ENCODE data around the gene CDH2.

CDH2 gene

DNA sequence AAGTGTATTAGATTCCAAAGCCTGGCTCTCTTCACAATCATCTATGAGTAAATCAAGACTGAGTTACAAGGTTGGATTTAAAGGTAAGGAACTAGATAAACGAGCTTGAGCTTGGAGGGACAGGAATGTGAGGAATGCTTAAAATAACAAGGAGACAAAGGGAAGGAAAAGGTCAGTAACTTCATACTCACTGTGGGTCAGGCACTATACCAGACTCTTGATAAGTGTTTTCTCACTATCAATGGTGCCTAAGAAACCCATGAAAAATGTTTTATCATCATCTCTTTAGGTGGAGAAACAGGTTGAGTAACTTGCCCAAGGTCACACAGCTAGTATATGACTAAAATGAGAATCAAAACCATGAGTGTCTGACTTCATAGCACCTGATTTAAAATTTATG is 212.1 kb downstream of the CDH2 start:
- H3K4me3 ChIP-seq (ENCODE audit: insufficient read length, low read depth) = no peak overlapping the region
- no peaks in the 10 kb centered on the region for H3K36me3 ChIP-seq (ENCODE audit: insufficient read depth, insufficient read length, low read length)
- no peaks in the 10 kb centered on the region for H3K4me1 ChIP-seq (ENCODE audit: insufficient read depth, insufficient read length)
- no peak for TF ChIP-seq YY1 (IDR thresholded peaks at IDR 0.05; ENCODE audit: insufficient read depth, insufficient read length)
- no peak for TF ChIP-seq ZNF274 (IDR thresholded peaks at IDR 0.05; ENCODE audit: low read depth, low read length)
- no peaks in the 10 kb centered on the region for H3K9me3 ChIP-seq (ENCODE audit: insufficient read depth, low read length)
- no peaks in the 10 kb centered on the region for H3K27me3 ChIP-seq (ENCODE audit: insufficient read depth, insufficient read length)
- DNase-seq (ENCODE audit: low read depth, low spot score) = no peak
- H3K9ac ChIP-seq (ENCODE audit: insufficient read length, low read depth) = no peak overlapping the region

DNA sequence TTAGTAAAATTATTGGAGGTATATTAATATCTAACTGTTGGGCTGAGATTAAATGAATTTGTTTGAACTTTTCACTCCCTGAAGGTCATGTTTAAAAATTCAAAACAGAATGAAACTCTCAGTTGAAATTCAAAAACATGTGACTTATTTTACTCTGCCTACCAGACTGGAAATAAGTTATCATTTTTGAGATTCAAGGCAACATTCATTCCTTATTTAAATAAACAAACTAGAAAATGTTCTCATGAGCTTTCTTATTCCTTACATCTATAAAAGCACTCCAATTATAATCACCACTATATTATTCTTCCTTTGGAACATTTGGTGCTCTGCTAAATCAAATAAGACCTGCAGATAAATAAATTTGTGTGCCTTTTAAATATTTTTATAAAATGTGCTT is 217.8 kb downstream of the CDH2 start:
- Histone ChIP-seq H3K4me1 (ENCODE audit: insufficient read depth, insufficient read length) (no peaks in the 10 kb centered on the region), H3K4me3 (ENCODE audit: insufficient read length, low read depth) (no peak overlapping the region), H3K9ac (ENCODE audit: insufficient read length, low read depth) (no peak overlapping the region), H3K27me3 (ENCODE audit: insufficient read depth, insufficient read length) (no peaks in the 10 kb centered on the region), H3K36me3 (ENCODE audit: insufficient read depth, insufficient read length, low read length) (no peaks in the 10 kb centered on the region), H3K9me3 (ENCODE audit: insufficient read depth, low read length) (no peaks in the 10 kb centered on the region)
- DNase-seq (ENCODE audit: low read depth, low spot score) = no peak
- no peak for TF ChIP-seq YY1 (IDR thresholded peaks at IDR 0.05; ENCODE audit: insufficient read depth, insufficient read length)
- no peak for TF ChIP-seq SUZ12 (IDR thresholded peaks at IDR 0.05; ENCODE audit: extremely low read depth, insufficient read depth, insufficient read length)
- no peak for TF ChIP-seq ZNF274 (IDR thresholded peaks at IDR 0.05; ENCODE audit: low read depth, low read length)

DNA sequence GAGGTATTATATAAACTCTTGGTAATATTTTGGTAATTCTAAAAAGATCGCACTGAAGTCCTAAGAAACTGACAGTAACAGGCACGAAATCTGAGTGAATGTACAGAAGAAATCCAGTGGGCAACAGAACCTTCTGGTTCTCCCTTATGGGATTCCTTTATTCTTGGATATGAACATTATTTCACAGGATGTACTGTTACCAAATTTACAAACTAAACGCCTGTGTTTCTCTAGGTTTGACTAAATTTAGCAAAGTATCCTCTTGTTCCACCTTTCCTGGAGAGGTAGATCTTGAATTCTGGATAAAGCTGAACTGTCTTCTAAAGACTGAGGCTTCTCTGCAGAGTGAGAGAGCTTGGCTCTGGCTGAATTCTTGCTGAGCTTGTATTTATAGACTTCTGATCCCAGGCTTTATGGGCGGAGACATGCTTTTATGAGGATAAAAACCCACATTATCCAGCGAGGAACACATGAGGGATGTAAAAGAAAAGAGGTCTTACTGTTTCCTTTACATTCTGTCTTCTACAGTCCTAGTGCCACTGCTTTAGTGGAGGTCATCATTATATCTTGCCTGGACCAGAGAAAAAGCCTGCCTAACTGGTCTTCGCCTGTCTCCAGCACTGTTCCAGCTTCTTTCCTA is 220.8 kb downstream of the CDH2 start:
- Histone ChIP-seq H3K9ac (ENCODE audit: insufficient read length, low read depth) (no peak overlapping the region), H3K4me1 (ENCODE audit: insufficient read depth, insufficient read length) (no peaks in the 10 kb centered on the region), H3K27me3 (ENCODE audit: insufficient read depth, insufficient read length) (no peaks in the 10 kb centered on the region), H3K36me3 (ENCODE audit: insufficient read depth, insufficient read length, low read length) (no peaks in the 10 kb centered on the region), H3K9me3 (ENCODE audit: insufficient read depth, low read length) (no peaks in the 10 kb centered on the region), H3K4me3 (ENCODE audit: insufficient read length, low read depth) (no peak overlapping the region)
- TF ChIP-seq SUZ12 (IDR thresholded peaks at IDR 0.05; ENCODE audit: extremely low read depth, insufficient read depth, insufficient read length) (no peak), ZNF274 (IDR thresholded peaks at IDR 0.05; ENCODE audit: low read depth, low read length) (no peak), YY1 (IDR thresholded peaks at IDR 0.05; ENCODE audit: insufficient read depth, insufficient read length) (no peak)
- no peak for DNase-seq (ENCODE audit: low read depth, low spot score)

DNA sequence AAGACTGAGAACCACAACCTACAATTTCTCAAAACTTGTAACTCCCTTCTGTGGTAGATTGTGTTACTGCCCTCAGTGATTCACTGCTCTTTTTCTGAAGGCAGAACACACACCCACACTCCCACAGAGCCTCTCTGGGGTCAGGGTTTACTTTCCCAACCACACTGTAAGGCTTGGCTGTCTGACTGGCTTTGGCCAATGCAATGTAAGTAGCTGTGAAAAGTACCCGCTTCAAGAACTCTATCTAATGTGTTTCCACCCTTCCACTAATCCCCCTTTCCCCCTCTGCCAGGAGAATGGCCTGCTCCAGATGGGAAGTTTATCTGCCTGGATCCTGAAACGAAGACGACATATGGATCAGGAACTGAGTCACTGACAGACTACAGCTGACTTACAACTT is 222.7 kb downstream of the CDH2 start:
- H3K4me3 ChIP-seq (ENCODE audit: insufficient read length, low read depth) = no peak overlapping the region
- no peaks in the 10 kb centered on the region for H3K4me1 ChIP-seq (ENCODE audit: insufficient read depth, insufficient read length)
- H3K36me3 ChIP-seq (ENCODE audit: insufficient read depth, insufficient read length, low read length) = no peaks in the 10 kb centered on the region
- no peak for TF ChIP-seq YY1 (IDR thresholded peaks at IDR 0.05; ENCODE audit: insufficient read depth, insufficient read length)
- TF ChIP-seq SUZ12 (IDR thresholded peaks at IDR 0.05; ENCODE audit: extremely low read depth, insufficient read depth, insufficient read length) = no peak
- no peak for TF ChIP-seq ZNF274 (IDR thresholded peaks at IDR 0.05; ENCODE audit: low read depth, low read length)
- H3K9me3 ChIP-seq (ENCODE audit: insufficient read depth, low read length) = no peaks in the 10 kb centered on the region
- H3K27me3 ChIP-seq (ENCODE audit: insufficient read depth, insufficient read length) = no peaks in the 10 kb centered on the region
- H3K9ac ChIP-seq (ENCODE audit: insufficient read length, low read depth) = no peak overlapping the region
- DNase-seq (ENCODE audit: low read depth, low spot score) = no peak

DNA sequence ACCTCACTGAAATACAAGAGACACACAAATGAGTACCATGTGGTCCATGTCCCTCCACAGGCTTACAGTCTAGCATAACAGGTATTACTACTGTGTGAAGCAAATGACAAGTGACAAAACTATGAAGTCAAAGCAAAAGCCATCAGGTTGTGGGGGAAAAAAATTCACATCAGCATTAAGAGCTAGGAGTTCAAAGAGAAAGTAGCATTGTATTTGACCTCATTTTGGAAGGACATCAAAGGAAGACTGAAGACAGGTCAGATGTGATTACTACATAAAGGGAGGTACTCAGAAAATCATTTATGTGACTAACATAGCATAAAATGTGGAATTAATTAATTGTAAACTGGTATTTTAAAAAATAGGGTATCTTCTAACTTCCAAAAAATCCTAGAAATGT is 224.2 kb downstream of the CDH2 start:
- Histone ChIP-seq H3K9me3 (ENCODE audit: insufficient read depth, low read length) (no peaks in the 10 kb centered on the region), H3K4me1 (ENCODE audit: insufficient read depth, insufficient read length) (no peaks in the 10 kb centered on the region), H3K4me3 (ENCODE audit: insufficient read length, low read depth) (no peak overlapping the region), H3K36me3 (ENCODE audit: insufficient read depth, insufficient read length, low read length) (no peaks in the 10 kb centered on the region), H3K9ac (ENCODE audit: insufficient read length, low read depth) (no peak overlapping the region), H3K27me3 (ENCODE audit: insufficient read depth, insufficient read length) (no peaks in the 10 kb centered on the region)
- no peak for DNase-seq (ENCODE audit: low read depth, low spot score)
- TF ChIP-seq YY1 (IDR thresholded peaks at IDR 0.05; ENCODE audit: insufficient read depth, insufficient read length) (no peak), ZNF274 (IDR thresholded peaks at IDR 0.05; ENCODE audit: low read depth, low read length) (no peak), SUZ12 (IDR thresholded peaks at IDR 0.05; ENCODE audit: extremely low read depth, insufficient read depth, insufficient read length) (no peak)

DNA sequence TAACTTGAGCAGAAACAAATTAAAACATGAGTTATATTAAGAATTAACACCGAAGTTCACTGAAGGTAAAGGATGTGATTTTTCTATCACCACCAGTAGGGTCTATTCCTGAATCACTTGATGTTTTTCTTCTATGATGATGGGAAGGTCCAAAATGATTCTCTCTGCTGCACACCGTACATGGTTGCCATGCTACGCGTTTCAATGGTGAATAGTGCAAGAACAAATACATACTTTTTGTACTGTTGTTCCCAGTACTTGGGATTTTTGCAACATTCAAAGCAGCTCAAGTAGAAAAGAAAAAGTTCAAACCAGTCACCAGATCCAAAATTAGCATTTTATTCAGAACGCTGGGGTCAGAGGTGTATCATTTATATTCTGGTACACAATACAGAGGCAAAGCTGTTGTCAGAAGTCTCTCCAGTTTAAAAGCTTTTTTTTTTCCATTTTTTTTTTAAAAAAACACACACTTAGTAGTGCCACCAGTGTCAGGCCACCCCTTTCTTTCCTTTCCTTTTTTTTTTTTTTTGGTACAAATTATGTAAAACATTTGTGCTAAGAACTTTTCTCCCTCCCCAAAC is 226.2 kb downstream of the CDH2 start:
- no peak overlapping the region for H3K9ac ChIP-seq (ENCODE audit: insufficient read length, low read depth)
- TF ChIP-seq SUZ12 (IDR thresholded peaks at IDR 0.05; ENCODE audit: extremely low read depth, insufficient read depth, insufficient read length) (no peak), ZNF274 (IDR thresholded peaks at IDR 0.05; ENCODE audit: low read depth, low read length) (no peak), YY1 (IDR thresholded peaks at IDR 0.05; ENCODE audit: insufficient read depth, insufficient read length) (no peak)
- no peaks in the 10 kb centered on the region for H3K36me3 ChIP-seq (ENCODE audit: insufficient read depth, insufficient read length, low read length)
- no peaks in the 10 kb centered on the region for H3K4me1 ChIP-seq (ENCODE audit: insufficient read depth, insufficient read length)
- H3K4me3 ChIP-seq (ENCODE audit: insufficient read length, low read depth) = no peak overlapping the region
- DNase-seq (ENCODE audit: low read depth, low spot score) = no peak
- no peaks in the 10 kb centered on the region for H3K9me3 ChIP-seq (ENCODE audit: insufficient read depth, low read length)
- no peaks in the 10 kb centered on the region for H3K27me3 ChIP-seq (ENCODE audit: insufficient read depth, insufficient read length)

DNA sequence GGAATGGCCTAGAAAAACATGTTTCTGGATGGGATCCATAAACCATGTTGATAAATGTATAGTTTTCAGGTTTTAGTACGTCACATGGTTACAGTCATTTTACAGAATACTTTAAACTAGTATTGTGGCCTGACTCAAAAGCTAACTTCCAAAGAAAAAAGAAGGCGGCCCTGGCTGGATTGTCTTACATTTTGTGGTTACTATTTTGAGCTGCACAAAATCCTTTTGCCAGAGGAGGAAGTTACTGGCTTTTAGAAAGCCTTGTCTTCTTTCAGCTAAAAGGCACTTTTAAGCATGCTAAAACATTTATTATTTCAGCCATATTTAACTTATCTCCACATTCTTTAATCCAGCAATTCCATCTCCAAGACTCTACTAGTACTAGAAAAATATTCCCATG is 227.9 kb downstream of the CDH2 start:
- Histone ChIP-seq H3K36me3 (ENCODE audit: insufficient read depth, insufficient read length, low read length) (no peaks in the 10 kb centered on the region), H3K27me3 (ENCODE audit: insufficient read depth, insufficient read length) (no peaks in the 10 kb centered on the region), H3K4me3 (ENCODE audit: insufficient read length, low read depth) (no peak overlapping the region), H3K9ac (ENCODE audit: insufficient read length, low read depth) (no peak overlapping the region), H3K4me1 (ENCODE audit: insufficient read depth, insufficient read length) (no peaks in the 10 kb centered on the region), H3K9me3 (ENCODE audit: insufficient read depth, low read length) (no peaks in the 10 kb centered on the region)
- TF ChIP-seq SUZ12 (IDR thresholded peaks at IDR 0.05; ENCODE audit: extremely low read depth, insufficient read depth, insufficient read length) = no peak
- no peak for TF ChIP-seq ZNF274 (IDR thresholded peaks at IDR 0.05; ENCODE audit: low read depth, low read length)
- no peak for TF ChIP-seq YY1 (IDR thresholded peaks at IDR 0.05; ENCODE audit: insufficient read depth, insufficient read length)
- DNase-seq (ENCODE audit: low read depth, low spot score) = no peak

Measured in NT2/D1 (cell line).